Middle frontal gyrus (tissue), 1 donor: ENCODE data around the gene GLCE.
"Not testable (repeated sequence)": the region's sequence is repeated elsewhere in the genome, so short reads cannot be mapped to it uniquely, and the experiment has no call there.

ENCODE experiments used
- DNase-seq: peaks from one replicate; pipeline ENCODE4 v3.0.0-alpha.2; 2015; ENCODE audit warnings: low spot score; ENCODE audit errors: extremely low spot score

The GLCE gene

DNA sequence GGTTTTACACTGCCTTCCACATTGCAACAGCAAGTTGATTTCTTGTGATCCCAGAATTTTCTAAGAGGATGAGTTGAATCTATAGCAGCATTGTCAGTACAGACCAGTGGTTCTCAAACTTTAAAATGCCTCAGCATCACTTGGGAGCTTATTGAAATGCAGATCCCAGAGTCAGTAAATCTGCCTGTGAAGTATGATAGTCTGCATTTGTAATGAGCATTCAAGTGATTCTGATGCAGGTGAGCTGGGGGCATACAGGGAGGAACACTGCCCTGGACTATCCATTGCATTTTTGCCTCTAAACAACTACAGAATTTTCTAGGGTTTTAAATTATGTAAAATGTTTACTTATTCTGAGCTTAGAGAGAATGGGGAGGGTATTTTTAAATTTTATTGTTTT, 110.8 kb downstream of the GLCE start:
- DNase-seq = no peak

DNA sequence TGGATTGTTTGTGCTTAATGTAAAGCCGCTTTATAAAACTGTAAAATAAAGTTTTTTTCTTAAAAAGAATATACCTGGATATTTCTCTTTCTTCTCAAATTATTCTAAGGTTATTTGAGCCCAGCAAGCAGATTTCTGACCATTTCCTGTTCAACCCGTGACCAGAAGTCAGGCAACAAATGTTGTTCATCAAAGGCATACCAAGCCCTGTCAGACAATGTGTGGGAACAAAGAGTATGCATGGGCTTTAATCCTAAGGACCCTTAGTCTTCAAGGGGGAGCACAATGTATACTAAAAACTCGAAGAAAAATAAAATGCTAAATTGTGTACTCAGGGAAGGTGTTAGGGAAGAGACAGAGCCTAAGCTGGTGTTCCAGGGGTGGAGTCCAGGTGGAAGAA, 111.7 kb downstream of the GLCE start:
- no peak for DNase-seq

DNA sequence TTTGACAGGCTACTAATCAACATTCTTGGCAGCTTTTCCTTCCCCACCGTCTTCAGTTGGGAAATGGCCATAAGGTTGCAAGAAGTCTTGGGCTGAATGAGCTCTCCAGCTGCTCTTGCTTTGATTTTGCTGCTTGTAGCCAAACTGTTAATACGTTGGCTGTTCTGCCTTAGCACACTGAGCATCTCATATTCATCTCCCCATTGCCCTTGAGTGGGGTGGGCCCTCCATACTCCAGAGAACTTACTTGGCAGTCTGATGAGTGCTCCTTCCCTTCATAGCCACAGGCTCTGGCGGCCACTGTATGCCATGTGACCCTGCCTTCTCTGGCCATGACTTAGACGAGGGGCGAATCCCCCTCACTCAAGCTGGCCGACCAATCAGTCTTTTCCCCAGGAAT, 112.5 kb downstream of the GLCE start:
- no peak for DNase-seq

DNA sequence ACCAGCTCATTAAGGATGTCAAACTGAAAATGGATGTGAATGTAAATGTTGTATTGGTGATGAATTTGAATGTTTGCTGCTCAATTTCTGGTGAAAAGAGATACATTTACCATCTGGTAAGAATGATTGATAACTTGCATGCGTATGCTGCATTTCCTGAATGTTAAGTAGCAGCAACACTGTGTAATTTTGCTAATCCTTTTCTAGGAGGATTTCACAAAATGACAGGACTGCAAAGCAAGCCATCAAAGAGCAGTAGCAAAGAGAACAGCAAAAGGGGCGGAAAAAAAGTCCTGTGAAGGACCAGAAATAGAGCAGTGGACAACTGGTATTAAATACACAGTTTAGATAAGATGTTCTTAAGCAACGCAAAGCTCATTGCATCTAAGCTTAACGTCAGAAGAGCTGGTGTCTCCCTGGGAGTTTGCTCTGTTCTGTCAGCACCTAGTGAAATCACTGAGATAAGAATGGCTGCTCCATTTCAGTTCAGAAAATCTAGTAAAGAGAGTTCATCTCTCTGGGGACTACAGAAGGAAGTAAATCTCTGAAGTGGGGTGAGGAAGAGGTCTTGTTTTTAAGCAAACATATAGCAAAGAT, 114.7 kb downstream of the GLCE start:
- no peak for DNase-seq

DNA sequence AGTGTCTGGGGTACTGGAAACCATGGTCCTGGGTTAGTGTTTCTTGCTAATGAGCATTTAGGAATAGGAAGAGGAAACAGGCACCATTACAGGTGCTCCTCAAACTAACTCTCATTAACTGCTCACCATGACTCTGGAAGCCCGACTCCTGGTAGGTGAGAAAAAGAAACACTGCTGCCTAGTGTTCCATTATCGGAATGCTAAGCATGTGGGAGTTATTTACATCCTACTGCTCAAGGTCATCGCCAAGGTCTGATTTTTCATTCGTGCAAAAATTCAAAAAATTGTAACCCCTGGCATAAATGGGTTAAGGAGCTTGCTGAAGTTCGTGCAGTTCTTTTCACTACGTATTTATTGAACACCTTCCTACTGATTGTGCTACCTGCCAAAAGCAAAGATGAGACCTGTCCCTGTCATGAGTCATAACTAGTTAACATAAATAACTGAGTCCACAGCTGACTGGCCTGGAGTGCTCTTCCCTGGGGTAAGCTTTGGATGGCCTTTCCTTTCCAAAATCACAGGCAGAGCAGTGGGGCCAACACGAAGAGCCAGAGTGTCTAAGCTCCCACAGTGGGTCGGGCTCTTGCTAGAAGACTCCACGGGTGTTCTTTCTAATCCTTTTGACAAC, 115.6 kb downstream of the GLCE start:
- DNase-seq = no peak

DNA sequence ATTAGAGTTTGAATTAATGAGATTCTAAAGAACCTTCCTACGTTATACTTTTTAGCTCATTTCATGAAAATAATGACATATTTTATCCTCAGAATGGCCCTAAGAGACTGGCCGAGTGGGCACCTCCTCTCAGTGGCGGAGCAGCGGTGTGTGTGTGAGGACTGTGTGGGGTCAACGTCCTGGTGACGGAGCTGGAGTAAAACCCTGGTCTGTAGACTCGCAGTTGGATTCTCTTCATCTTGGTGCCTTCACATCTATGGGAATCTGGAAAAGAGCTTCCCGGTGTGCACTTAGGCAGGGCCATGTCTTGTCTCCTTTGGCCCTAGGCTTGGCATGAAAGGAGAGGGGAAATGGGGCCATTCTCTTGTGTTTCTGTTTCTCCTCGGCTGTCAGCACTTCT, 116.9 kb downstream of the GLCE start:
- DNase-seq = no peak

DNA sequence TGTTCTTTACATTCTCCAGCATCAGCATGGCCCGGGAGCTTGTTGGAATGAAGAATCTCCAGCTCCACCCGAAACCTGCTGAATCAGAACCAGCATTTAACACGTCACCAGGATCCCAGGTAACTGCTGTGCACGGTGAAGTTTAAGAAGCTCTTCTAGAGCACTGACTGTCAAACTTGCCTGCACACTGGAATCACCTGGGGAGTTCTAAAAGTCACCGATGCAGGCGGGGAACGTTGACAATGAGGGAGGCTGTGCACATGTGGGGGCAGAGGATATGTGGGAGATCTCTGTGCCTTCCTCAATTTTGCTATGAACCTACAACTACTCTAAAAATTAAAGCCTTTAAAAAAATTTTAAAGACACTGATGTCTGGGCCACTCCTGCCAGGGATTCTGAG, 119.2 kb downstream of the GLCE start:
- DNase-seq = no peak

DNA sequence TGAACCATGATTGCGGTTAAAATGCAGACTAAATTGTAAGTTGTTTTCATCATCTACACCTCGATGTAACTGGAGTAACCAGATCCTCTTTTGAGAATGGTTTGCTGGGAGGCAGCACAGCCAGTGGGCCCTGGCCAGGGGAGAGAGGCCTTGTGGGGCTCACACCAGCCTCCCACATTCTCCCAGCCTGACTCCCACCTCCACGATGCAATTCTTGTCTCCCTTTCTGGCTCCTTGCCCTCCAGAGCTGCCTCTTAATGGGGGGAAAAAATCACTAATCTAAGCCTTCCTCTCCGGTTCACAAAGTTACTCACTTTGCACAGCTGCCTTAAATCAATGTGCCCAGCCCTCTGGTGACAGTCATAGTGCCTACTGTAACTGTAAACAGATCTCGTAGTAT, 120.3 kb downstream of the GLCE start:
- DNase-seq = no peak

DNA sequence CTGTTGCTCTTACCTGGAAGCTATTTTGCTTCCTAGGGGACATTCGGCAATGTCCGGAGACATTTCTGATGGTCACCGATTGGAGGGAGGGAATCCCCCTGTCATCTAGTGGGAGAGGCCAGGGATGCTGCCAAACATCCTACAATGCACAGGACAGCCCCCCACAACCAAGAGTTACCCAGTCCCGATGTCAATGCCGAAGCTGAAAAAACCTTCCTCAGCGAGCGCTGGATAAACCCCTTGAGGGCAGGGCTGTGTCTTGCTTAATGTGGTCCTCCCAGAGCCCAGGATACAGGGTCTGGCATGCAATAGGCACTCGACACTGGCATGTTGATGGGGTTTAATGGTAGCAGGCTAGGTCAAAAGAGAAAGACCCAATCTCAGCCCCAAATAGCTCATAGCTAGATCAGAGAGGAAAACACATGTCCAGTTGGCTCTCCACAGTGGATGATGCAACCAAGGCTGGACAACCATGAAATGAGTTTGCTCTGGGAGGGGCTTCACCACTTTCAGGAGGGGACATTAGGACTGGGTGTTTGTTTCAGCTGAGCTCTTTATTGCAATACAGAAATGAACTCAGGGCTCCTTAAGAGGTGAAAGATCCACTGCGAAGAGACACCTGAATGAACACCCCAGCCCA, 121.8 kb downstream of the GLCE start:
- DNase-seq = no peak

DNA sequence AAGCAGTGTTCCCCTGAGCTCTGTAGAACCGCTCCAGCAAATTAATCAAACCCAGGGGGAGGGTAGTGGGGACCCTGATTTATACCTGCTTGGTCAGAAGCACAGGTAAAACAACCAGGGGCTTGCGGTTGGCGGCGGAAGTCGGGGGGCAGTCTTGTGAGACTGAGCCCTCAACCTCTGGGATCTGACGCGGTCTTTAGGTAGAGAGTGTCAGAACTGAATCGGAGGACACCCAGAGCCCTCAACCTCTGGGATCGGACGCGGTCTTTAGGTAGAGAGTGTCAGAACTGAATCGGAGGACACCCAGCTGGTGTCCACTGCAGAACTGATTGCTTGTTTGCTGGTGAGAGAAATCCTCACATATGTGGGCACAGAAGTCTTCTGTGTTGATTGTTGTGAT, 125.4 kb downstream of the GLCE start:
- DNase-seq = no peak

DNA sequence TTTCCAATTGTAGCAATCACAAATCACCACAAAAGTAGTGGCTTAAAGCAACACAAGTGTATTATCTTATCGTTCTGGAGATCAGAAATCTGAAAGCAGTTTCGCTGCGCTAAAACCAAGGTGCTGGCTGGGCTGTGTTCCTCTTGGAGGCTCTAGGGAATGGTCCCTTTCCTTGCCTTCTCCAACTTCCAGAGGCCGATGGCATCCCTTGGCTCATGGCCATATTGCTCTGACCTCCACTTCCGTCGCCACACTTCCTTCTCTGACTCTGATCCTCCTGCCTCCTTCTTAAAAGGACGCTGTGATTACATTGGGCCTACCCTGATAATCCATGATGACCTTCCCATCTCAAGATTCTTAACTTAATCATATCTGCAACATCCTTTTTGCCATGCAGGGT, 127.6 kb downstream of the GLCE start:
- no peak for DNase-seq

DNA sequence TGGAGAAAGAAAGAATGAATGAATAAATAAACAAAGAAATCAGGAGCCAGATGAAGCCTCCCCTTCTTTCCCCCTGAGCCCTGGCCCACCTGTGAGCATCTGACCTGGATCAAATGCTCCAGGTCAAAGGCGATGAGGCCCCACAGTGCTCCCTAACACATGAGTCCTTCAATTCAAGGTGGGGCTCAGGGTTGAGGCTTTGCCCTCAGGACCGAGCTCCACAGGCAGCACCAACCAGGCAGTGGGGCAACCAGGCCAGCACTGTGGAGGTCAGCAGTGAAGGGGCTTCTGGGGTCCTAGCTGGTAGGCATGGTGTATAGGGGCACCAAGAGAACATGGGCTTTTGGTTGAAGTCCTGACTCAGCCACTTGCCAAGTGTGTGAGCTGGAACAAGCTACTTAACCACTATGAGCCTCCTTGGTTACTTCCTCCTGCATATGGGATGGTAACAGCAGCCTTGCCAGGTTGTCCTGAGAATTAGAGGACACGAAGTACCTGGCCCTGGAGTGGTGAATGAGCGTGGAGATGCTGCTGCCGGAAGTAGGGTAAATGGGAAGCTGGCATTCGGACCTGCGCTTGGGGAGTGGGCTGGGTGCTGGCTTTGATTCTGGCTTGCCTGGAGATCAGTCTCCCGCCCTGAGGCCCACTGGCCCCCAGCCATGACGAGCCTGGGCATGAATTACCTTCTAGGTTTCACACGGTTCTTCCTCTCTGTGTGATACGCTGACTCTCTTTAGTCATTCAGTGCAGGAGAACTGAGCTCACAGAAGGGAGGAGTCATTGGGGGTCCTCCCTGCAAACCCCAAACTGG, 128.3 kb downstream of the GLCE start:
- DNase-seq = no peak

DNA sequence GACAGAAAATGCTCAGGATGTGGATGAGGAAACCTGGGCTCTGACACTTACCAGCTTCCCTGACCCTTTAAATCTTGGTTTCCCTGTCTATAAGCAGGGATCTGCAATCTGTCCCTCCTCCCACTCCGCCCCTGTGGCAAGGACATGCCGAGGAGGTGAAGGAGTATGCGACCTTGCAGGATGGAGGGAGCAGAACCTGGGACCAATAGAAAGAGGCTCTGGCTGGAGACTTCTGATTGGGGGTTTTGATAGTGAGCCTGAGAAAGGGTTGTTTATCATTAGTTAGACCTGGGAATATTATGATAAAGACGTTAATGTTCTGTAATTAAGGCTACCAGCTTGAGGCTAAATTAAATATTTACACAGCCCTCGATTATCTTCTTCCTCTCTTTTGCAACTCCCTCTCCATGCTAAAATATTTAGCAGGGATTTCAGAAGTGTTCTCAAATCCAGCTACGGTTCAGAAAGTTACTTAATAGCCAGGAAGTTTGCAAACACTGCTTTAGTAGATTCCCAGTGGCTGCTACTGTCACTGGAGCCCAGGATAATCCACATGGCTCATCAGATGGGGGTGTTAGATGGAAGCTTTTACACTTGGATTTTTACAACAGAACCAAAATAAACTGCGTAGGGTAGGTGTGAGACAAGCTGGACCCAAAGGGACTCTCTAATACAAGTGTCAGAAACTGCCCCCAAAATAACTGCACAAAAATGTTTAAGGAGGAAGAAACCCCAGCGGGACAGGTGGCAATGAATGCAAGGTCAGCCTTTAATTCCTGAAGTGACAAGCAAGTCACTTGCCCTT, 129.1 kb downstream of the GLCE start:
- no peak for DNase-seq

DNA sequence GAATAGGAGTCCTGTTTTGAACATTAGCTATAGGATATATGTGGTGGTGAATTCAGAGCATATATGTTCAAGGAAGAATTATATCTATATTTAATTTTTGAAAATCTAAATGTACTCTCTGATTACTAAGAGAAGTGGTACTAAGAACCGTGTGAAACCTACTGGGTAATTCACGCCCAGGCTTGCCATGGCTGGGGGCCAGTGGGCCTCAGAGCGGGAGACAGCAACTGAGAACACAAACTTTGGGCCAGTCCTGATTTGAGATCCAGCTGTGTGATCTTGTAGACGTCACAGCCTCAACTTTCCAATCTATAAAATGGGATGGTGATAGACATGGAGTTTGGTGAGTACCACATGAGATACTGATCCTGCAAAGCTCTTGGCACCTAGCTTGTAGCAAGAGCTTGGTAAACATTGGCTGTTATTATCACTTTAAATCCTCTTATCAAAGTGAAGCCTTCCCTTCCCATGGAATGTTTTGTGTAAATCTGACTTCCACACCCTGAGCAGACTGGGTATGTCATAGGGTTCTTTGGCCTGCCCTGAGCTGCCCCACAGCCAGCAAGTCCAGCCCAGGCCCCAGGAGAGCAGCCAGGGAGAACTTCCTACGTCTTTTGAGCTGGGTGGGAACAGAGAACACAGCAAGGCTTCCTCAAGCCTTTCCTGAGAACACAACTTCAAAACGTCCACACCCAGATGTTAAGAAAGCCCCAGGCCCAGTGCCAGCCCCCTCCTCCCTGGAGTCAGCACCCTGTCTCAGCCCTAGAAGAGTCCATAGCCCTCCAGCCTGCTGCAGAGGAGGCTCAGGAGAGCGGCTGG, 130.1 kb downstream of the GLCE start:
- no peak for DNase-seq

DNA sequence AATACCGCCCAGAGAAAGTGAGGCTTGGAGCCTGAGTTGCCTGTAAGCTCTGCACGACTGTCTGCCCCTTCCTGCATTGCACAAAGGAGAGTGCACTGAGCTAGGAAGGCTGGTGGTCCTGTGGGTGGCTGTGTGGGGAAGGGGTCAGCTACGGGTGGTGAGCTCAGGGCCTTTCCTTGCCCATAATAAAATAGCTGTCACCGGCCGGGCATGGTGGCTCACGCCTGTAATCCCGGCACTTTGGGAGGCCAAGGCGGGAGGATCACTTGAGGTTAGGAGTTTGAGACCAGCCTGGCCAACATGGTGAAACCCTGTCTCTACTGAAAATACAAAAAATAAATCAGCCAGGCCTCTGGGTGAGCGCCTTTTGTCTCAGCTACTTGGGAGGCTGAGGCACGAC, 131.2 kb downstream of the GLCE start:
- DNase-seq = not testable (repeated sequence)

DNA sequence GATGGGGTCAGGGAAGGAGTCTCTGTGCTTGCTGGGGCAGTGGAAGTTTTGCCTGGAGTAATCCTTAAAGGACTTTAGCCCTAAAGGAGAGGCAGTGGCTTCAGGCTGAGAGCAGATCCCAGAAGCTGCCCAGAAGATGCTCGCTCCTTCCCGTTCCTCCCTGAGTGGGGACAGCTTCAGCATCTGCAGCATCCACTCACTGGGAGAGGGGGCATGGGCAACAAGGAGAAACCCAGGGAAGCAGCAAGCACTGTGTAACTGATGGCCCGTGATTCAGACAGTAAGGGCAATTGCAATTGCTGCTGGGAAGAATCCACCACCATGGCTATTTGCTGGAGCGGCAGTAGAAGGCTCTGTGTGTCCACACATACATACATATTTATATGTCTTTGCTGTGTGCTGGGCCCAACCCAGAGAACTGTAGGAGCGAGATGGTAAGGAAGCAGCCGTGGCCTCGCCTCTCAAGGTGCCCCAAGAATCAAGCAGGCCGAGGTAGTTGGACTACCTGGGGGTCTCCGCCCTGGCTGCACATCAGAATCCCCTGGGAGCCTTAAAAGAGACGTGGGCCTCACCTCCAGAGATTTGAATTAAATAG, 132.5 kb downstream of the GLCE start:
- DNase-seq = no peak

DNA sequence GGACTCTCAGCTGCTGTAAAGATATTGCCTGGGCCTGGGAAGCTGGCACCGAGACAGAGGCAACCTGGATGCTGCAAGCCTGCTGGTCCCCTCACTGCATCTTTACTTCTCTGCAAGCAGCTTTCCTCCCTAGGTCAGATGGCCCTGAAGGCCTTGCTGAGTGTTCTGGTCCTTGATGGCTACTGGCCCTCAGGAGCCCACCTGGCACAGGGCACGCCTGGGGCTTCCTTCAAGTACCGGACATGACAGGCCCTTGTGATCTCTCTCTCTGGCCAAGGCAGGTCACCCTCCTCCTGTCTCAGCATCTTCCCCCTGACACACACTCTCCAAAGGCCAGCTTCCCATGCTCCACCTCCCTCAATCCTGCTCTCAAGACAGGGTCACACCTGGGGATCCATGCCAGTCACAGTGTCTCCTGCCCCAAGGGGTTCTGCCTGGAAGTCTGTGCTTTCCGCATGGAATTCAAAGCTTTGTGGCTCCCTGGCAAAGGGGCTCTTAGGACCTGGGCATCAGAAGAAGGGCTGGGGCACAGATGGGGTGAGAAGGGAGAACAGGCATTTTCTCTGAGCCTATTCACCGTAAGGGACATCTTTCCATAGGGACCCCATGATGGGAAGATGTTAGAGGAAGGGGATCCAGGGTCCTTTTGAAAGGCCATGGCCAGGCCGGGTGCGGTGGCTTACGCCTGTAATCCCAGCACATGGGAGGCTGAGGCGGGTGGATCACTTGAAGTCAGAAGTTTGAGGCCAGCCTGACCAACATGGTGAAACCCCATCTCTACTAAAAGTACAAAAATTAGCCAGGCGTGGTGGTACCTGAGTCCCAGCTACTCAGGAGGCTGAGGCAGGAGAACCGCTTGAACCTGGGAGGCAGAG, 133.5 kb downstream of the GLCE start:
- no peak for DNase-seq

DNA sequence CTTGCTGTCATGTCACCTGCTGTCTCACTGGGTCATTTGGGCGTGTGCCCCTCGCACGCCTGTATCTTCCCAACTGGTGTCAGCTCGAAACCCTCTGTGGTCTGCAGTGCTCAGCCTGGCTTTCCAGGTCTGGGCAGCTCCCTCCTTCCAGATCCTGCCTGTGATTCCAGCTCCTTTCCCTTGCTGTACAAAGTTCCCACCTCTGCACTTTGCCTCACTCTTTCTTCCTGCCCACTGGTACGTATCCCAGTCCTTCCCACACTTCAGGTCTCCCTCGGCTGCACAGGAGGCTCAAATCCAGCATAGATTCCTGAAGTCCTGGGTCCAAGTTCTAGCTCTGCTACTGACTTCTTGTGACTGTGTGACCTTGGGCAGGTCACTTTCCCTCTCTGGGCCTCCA, 136.2 kb downstream of the GLCE start:
- DNase-seq = no peak

DNA sequence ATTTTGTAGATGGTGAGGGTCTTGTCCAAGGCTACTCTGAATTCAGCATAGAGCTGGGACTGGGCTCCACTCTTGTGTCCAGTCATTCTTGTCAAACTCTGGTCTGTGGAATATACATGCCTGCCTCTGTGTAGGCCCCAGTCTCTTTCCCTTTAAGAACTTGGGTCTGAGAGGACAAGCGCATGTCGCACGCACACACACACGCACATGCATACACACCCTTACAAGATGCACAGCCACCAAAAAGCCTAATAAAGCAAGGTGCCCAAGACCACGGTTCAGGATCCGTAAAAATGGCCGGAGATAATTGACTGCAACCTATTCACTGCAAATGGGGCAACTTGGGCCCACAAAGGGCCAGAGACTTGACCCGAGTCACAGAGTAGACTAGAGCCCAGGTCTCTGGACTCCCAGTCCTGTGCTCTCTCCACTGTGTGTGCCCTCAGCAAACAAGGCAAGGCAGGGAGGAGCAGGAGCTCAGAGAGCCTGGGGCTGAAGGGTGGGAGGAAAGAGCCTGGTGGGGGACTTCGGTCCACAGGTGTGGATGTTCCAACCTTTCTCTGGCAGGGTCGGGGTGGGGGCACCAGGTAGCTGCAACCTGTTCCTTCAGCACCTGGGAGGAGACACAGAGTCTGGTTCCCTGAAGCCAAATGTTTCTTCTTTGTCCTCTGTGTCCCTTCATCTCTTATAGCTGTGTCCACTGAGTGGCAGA, 137.4 kb downstream of the GLCE start:
- DNase-seq = no peak
